Keratinocyte (primary cell): ENCODE measurements around the gene SPRED3. TPM values are rescaled to one million over a fixed set of nuclear protein-coding genes. Genes with fewer than 3 reads are reported as not detected.
"Not testable (repeated sequence)": the region's sequence is repeated elsewhere in the genome, so short reads cannot be mapped to it uniquely, and the experiment has no call there.

Experiments
- DNase-seq: peaks from one replicate; pipeline ENCODE4 v3.0.0-alpha.2; 2011; ENCODE audit warnings: low read depth, missing footprints, low spot score
- FAIRE-seq: peaks from 2 replicates; lab custom pipeline; 2011; peaks lifted over from hg19 to GRCh38; lab: Jason Lieb, UNC
- H2AFZ ChIP-seq: 2 replicates; pipeline ENCODE4 v1.6.0; 2012; ENCODE audit warnings: low read length, control low read depth, inconsistent platforms; ENCODE audit not compliant: control insufficient read depth
- H3K27ac ChIP-seq: 2 replicates; pipeline ENCODE4 v1.5.1; 2011; ENCODE audit warnings: low read length; ENCODE audit not compliant: control insufficient read depth, insufficient read depth
- H3K27me3 ChIP-seq: 3 replicates; pipeline ENCODE4 v1.6.0; 2011; ENCODE audit warnings: low read length; ENCODE audit not compliant: control insufficient read depth, insufficient read depth; ENCODE audit errors: extremely low read depth
- H3K36me3 ChIP-seq, 2 experiments: 2 replicates in 1 of 2; 3 replicates in 1 of 2; pipeline ENCODE4 v1.5.1; 2011; ENCODE audit warnings: low read length in 2 of 2, mild to moderate bottlenecking in 1 of 2; ENCODE audit not compliant: control insufficient read depth in 2 of 2, insufficient read depth in 2 of 2; ENCODE audit errors: extremely low read depth in 1 of 2
- H3K4me1 ChIP-seq: 3 replicates; pipeline ENCODE4 v1.5.1; 2011; ENCODE audit warnings: low read length; ENCODE audit not compliant: control insufficient read depth, insufficient read depth; ENCODE audit errors: extremely low read depth
- H3K4me2 ChIP-seq: 3 replicates; pipeline ENCODE4 v1.6.0; 2011; ENCODE audit warnings: low read depth, low read length; ENCODE audit not compliant: control insufficient read depth, insufficient read depth; ENCODE audit errors: extremely low read depth
- H3K4me3 ChIP-seq, 3 experiments: fragments of 200-600 bp in 1 of 3; sonication (generic) in 1 of 3; 2 replicates in 2 of 3; 3 replicates in 1 of 3; pipeline ENCODE4 v1.5.1; 2011 to 2016; ENCODE audit warnings: low read length in 3 of 3, mild to moderate bottlenecking in 3 of 3, control low read depth in 2 of 3, inconsistent platforms in 1 of 3, low read depth in 1 of 3, mixed read lengths in 1 of 3, mixed run types in 1 of 3, moderate library complexity in 1 of 3; ENCODE audit not compliant: control insufficient read depth in 2 of 3, insufficient read depth in 2 of 3; ENCODE audit errors: extremely low read depth in 1 of 3
- H3K79me2 ChIP-seq: 2 replicates; pipeline ENCODE4 v1.6.0; 2012; ENCODE audit warnings: low read length; ENCODE audit not compliant: control insufficient read depth, insufficient read depth
- H3K9ac ChIP-seq: 3 replicates; pipeline ENCODE4 v1.6.0; 2011; ENCODE audit warnings: low read length; ENCODE audit not compliant: control insufficient read depth, insufficient read depth; ENCODE audit errors: extremely low read depth
- H3K9me1 ChIP-seq: 3 replicates; pipeline ENCODE4 v1.6.0; 2011; ENCODE audit warnings: low read length; ENCODE audit not compliant: control insufficient read depth, insufficient read depth; ENCODE audit errors: extremely low read depth
- H3K9me3 ChIP-seq: 2 replicates; pipeline ENCODE4 v1.5.1; 2012; ENCODE audit warnings: low read depth, low read length; ENCODE audit not compliant: control insufficient read depth
- H4K20me1 ChIP-seq: 3 replicates; pipeline ENCODE4 v1.6.0; 2011; ENCODE audit warnings: low read length; ENCODE audit not compliant: control insufficient read depth, insufficient read depth; ENCODE audit errors: extremely low read depth
- CTCF ChIP-seq, 3 experiments: IDR thresholded peaks in 1 of 3; conservative IDR thresholded peaks in 1 of 3; optimal IDR thresholded peaks in 1 of 3; 2 replicates in 2 of 3; 3 replicates in 1 of 3; pipeline versions ENCODE3 to v1.5.1; 2011; ENCODE audit warnings: low read length in 3 of 3, mild to moderate bottlenecking in 3 of 3, moderate library complexity in 2 of 3, control low read depth in 1 of 3, inconsistent platforms in 1 of 3; ENCODE audit not compliant: insufficient read depth in 2 of 3; ENCODE audit errors: extremely low read depth in 1 of 3
- EZH2 ChIP-seq: IDR thresholded peaks from one replicate; pipeline ENCODE4 v1.6.1; 2012; ENCODE audit warnings: inconsistent platforms, mild to moderate bottlenecking, low read length, moderate library complexity
- dilution Hi-C: fragments of 300-500 bp; cut with MboI; formaldehyde crosslinking; loops from one replicate; pipeline ENCODE4 v1.7.0; 2020; ENCODE audit warnings: low sequenced_read_pairs; ENCODE audit not compliant: extremely low pct_ligation_motif_present
- polyA plus RNA-seq, 5 experiments: library from polyadenylated mRNA; depleted of rRNA in 3 of 5; stranded (reverse) in 3 of 5; stranded (forward) in 1 of 5; unstranded in 1 of 5; fragments of >200 nt; gene quantifications; 1 replicate in 1 of 5; 2 replicates in 3 of 5; 3 replicates in 1 of 5; pipeline versions ENCODE4 v1.2.1 to v1.2.3, GENCODE V29; 2011 to 2012; ENCODE audit warnings: missing spikeins in 2 of 5, low read depth in 1 of 5, low replicate concordance in 1 of 5

The SPRED3 gene
- polyA plus RNA-seq, 1 donor (not counting 4 experiments of a cell fraction or from before 2014, with no cell fraction given): 2.6 TPM

- TF ChIP-seq CTCF (optimal IDR thresholded peaks at IDR 0.05 in 1 of 3, IDR thresholded peaks at IDR 0.05 in 1 of 3, conservative IDR thresholded peaks at IDR 0.05 in 1 of 3; ENCODE audit: extremely low read depth in 1 of 3, insufficient read depth in 2 of 3, low read length in 3 of 3) (no peak), EZH2 (no peak)
- H3K9ac ChIP-seq: no peak overlapping the region
- H3K4me3 ChIP-seq: no peak overlapping the region
- no peak overlapping the region for H3K27ac ChIP-seq
- DNase-seq (no peak), FAIRE-seq (no peak)
- H3K9me3 ChIP-seq: no peaks in the 10 kb centered on the region
- H3K9me1 ChIP-seq: no peaks in the 10 kb centered on the region
- H3K79me2 ChIP-seq: no peaks in the 10 kb centered on the region
- no peak overlapping the region for H2AFZ ChIP-seq
- no peaks in the 10 kb centered on the region for H3K4me1 ChIP-seq
- H3K4me2 ChIP-seq: no peak overlapping the region
- no peaks in the 10 kb centered on the region for H3K27me3 ChIP-seq
- peaks cover 0 to 4% of the 10 kb centered on the region in 2 experiments for H3K36me3 ChIP-seq
- dilution Hi-C loops: no loop called here
- H4K20me1 ChIP-seq: no peaks in the 10 kb centered on the region
These were observed 21.2 kb downstream of the SPRED3 start for GRCh38 chr19:38409631-38410133.

GRCh38 chr19:38410407-38410806, 21.9 kb downstream of the SPRED3 start:
- H4K20me1 ChIP-seq, H3K36me3 ChIP-seq, H2AFZ ChIP-seq, H3K9me1 ChIP-seq, dilution Hi-C loops, H3K79me2 ChIP-seq, H3K4me2 ChIP-seq, H3K27me3 ChIP-seq, H3K9ac ChIP-seq, H3K4me1 ChIP-seq, FAIRE-seq, H3K4me3 ChIP-seq, DNase-seq, H3K27ac ChIP-seq, H3K9me3 ChIP-seq: not testable (repeated sequence)
